Mesothelial cell of epicardium (in vitro differentiated cells): Measurements from ENCODE around the gene ASPN. TPM values are rescaled to one million over a fixed set of nuclear protein-coding genes. Genes with fewer than 3 reads are reported as not detected.

Source experiments
- DNase-seq, 2 experiments: peaks; one replicate each; pipeline ENCODE4 v3.0.0; 2021; ENCODE audit warnings: low spot score in 2 of 2; ENCODE audit not compliant: unreplicated experiment in 2 of 2
- H3K27ac Mint-ChIP-seq: 2 replicates; pipeline ENCODE4 v1.8.0; 2021; ENCODE audit warnings: mixed read lengths
- H3K27me3 Mint-ChIP-seq: 2 replicates; pipeline ENCODE4 v1.8.0; 2021; ENCODE audit warnings: low read depth, mixed read lengths
- H3K36me3 Mint-ChIP-seq: 2 replicates; pipeline ENCODE4 v1.8.0; 2021; ENCODE audit warnings: mixed read lengths
- H3K4me1 Mint-ChIP-seq: 2 replicates; pipeline ENCODE4 v1.8.0; 2021; ENCODE audit warnings: mixed read lengths
- H3K4me3 Mint-ChIP-seq: 2 replicates; pipeline ENCODE4 v1.8.0; 2021; ENCODE audit warnings: mild to moderate bottlenecking, moderate library complexity, mixed read lengths
- H3K9me3 Mint-ChIP-seq: 2 replicates; pipeline ENCODE4 v1.8.0; 2021; ENCODE audit warnings: mixed read lengths
- total RNA-seq: library from RNA; stranded (reverse); gene quantifications from 3 replicates; pipeline ENCODE4 v1.2.1, GENCODE V29; 2021
- TF ChIP-seq, protein P1 (sequence below): fragments of 200-600 bp; sonication (generic); IDR thresholded peaks from one replicate; pipeline ENCODE4 v1.5.0; 2021; ENCODE audit warnings: antibody characterized with exemption; ENCODE audit not compliant: unreplicated experiment

Gene ASPN
- total RNA-seq, 1 donor from 2014 or later, result 0.63 TPM

DNA sequence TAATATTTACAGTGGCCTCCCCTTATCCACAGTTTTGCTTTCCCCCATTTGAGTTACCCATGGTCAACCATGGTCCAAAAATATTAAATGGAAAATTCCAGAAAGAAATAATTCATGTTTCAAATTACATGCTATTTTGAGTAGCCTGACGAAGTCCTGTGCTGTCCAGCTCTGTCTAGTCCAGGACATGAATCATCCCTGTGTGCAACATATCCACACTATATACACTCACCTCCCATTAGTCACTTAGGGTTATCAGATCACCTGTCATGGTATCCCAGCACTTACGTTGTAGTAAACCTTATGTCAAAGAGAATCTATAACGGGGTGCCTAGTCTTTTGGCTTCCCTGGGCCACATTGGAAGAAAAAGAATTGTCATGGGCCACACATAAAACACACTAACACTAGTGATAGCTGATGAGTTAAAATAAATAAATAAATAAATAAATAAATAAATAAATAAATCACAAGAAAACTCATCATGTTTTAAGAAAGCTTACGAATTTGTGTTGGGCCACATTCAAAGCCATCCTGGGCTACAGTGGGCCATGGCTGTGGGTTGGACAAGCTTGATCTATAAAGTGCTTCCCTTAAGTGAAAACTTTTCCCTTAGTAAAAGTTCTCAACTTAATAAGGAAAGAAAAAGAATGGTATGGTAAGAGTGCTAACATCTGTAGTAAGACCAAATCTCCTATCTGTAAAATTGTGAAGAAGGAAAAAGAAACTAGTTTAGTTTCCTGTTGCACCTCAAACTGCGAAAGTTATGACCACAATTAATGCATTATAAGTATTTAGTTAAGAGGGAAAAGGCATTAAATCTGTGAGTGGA, 42.2 kb downstream of the ASPN start:
- DNase-seq, result no peak
- TF ChIP-seq, protein P1, sequence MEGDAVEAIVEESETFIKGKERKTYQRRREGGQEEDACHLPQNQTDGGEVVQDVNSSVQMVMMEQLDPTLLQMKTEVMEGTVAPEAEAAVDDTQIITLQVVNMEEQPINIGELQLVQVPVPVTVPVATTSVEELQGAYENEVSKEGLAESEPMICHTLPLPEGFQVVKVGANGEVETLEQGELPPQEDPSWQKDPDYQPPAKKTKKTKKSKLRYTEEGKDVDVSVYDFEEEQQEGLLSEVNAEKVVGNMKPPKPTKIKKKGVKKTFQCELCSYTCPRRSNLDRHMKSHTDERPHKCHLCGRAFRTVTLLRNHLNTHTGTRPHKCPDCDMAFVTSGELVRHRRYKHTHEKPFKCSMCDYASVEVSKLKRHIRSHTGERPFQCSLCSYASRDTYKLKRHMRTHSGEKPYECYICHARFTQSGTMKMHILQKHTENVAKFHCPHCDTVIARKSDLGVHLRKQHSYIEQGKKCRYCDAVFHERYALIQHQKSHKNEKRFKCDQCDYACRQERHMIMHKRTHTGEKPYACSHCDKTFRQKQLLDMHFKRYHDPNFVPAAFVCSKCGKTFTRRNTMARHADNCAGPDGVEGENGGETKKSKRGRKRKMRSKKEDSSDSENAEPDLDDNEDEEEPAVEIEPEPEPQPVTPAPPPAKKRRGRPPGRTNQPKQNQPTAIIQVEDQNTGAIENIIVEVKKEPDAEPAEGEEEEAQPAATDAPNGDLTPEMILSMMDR, result no peak
- Mint-ChIP-seq H3K9me3 (peaks cover 9% of the 10 kb centered on the region), H3K4me1 (peaks cover 1% of the 10 kb centered on the region), H3K27me3 (no peaks in the 10 kb centered on the region), H3K27ac (no peak overlapping the region), H3K36me3 (no peaks in the 10 kb centered on the region), H3K4me3 (no peak overlapping the region)

DNA sequence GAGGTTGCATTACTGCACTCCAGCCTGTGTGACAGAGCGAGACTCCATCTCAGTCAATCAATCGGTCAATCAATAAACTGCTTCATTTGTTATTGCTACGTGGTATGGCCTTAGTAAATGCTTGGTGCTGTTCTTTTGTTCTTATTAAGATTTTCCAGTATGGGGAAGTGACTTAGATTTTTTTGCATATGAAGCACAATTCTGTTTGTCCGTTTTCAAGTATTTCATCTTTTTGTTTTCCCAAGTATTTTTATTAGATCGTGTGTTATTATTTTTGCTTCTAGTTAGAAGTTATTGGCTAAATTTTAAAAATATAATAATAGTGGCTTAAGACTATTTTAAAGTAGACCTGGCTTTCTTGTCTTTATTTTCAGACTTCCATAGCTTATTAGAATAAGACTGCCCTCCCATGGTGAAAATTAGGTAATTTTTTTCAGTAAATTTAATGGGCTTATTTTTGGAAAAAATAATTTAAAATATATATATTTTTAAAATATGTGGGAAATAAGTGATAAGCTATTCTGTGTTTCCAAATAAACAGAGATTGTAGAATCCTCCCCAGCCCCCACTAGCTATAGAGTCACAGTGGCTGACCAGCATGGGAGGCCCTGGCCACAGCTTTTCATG, 43.3 kb downstream of the ASPN start:
- H3K4me1 Mint-ChIP-seq, result no peaks in the 10 kb centered on the region
- DNase-seq, result no peak
- H3K4me3 Mint-ChIP-seq, result no peak overlapping the region
- H3K27me3 Mint-ChIP-seq, result no peaks in the 10 kb centered on the region
- H3K9me3 Mint-ChIP-seq, result peaks cover 13% of the 10 kb centered on the region
- TF ChIP-seq, protein P1, result peak; percentile 35
- H3K27ac Mint-ChIP-seq, result no peak overlapping the region
- no peaks in the 10 kb centered on the region for H3K36me3 Mint-ChIP-seq

DNA sequence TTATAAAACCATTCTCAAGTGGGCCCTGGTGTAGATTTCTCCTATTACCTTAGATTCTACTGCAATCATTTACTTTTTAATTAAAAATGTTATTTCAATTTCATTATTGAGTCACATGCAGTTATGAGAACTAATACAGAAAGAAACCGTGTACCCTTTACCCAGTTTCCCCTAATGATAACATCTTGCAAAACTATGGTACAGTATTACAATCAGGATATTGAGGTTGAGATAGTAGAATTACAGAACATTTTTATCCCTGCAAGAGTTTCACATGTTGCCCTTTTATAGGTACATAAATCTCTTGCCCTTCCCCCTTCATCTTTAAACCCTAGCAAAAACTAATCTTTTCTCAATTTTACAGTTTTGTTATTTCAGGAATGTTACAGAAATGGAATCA, 47.0 kb downstream of the ASPN start:
- TF ChIP-seq, protein P1, result no peak
- DNase-seq, result no peak

DNA sequence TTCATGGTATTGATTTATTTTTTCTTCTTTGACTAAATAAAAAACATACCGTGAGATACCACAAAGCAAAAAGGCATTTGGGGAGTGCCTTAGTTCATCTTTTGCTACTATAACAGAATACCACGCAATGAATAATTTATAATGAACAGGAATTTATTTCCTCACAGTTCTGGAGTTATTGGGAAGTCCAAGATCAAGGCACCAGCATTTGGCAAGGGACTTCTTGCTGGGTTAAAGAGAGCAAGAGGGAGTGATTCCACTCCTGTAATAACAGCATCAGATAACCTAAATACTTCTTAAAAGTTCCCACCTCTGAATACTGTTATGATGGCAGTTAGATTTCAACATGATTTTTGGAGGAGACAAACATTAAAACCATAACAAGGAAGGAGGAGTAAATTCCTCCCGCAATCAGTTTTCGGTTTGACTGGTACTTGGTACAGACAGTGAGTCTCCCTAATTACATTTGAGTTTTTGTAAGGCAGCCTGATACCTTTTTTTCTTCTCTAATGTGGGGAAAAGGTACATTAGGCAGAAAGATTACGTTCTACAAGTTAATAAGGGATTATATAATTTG, 49.2 kb downstream of the ASPN start:
- Mint-ChIP-seq H3K27me3 (no peaks in the 10 kb centered on the region), H3K4me3 (no peak overlapping the region), H3K36me3 (no peaks in the 10 kb centered on the region), H3K4me1 (peaks cover 5% of the 10 kb centered on the region), H3K9me3 (peaks cover 9% of the 10 kb centered on the region), H3K27ac (no peak overlapping the region)
- TF ChIP-seq, protein P1, result no peak
- DNase-seq, result no peak

More for the DNA sequence above, 47.0 kb downstream of the ASPN start:
- no peak overlapping the region for H3K4me3 Mint-ChIP-seq
- no peaks in the 10 kb centered on the region for H3K36me3 Mint-ChIP-seq
- H3K27ac Mint-ChIP-seq, result no peak overlapping the region
- H3K9me3 Mint-ChIP-seq, result peaks cover 13% of the 10 kb centered on the region
- peaks cover 2% of the 10 kb centered on the region for H3K4me1 Mint-ChIP-seq
- H3K27me3 Mint-ChIP-seq, result no peaks in the 10 kb centered on the region

DNA sequence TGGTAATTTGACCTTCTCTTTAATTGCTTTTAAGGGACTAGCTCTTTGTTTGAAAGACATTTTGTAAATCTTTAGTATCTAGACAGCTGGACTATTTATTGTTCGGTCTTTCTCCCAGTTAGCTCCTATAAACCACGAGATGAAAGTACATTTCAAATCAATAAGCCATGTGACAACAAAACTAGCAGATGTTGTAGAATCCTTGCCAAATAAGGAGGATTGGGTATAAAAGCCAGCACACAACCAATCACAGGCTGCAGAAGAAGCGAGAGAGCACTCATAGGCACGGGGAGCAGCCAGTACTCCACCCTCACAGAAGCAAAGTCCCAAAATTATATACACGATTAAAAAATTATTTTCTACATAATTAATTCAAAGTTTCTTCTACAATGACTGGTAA, 50.0 kb downstream of the ASPN start:
- TF ChIP-seq, protein P1, result no peak
- Mint-ChIP-seq H3K27me3 (no peaks in the 10 kb centered on the region), H3K27ac (no peak overlapping the region), H3K4me3 (no peak overlapping the region), H3K9me3 (peaks cover 8% of the 10 kb centered on the region), H3K4me1 (peaks cover 5% of the 10 kb centered on the region), H3K36me3 (no peaks in the 10 kb centered on the region)
- DNase-seq, result no peak
